Tibial nerve (tissue), 3 donors: ENCODE data around the gene MAP2K6.

Source experiments
- CTCF ChIP-seq, 5 experiments: fragments of 200-600 bp in 3 of 5; fragments of 450-650 bp in 2 of 5; sonication (generic) in 3 of 5; IDR thresholded peaks; one replicate each; pipeline ENCODE4 v1.5.1; 2016 to 2019; ENCODE audit warnings: antibody characterized with exemption in 5 of 5, mild to moderate bottlenecking in 3 of 5, moderate library complexity in 2 of 5
- POLR2A ChIP-seq, 2 donors: fragments of 450-650 bp; IDR thresholded peaks; one replicate each; pipeline ENCODE4 v1.6.1; 2017; ENCODE audit warnings: antibody characterized with exemption in 2 of 2, mild to moderate bottlenecking in 2 of 2, moderate library complexity in 2 of 2

- TF ChIP-seq CTCF (IDR thresholded peaks at IDR 0.05): no peak
- TF ChIP-seq POLR2A (IDR thresholded peaks at IDR 0.05): no peak
These were observed 188.5 kb downstream of the MAP2K6 start for GRCh38 chr17:69602972-69603371.
